ENCODE data around the gene RALGAPA2. TPM values are rescaled to one million over a fixed set of nuclear protein-coding genes. Genes with fewer than 3 reads are reported as not detected.
A peak's percentile ranks its signal among the peaks of the same experiment; 100 is the strongest.

Gene RALGAPA2
- polyA plus RNA-seq, 1 donor: 24.9 TPM

GRCh38 chr20:20404633-20405032 is 307.8 kb downstream of the RALGAPA2 start:
- DNase-seq: no peak

DNA sequence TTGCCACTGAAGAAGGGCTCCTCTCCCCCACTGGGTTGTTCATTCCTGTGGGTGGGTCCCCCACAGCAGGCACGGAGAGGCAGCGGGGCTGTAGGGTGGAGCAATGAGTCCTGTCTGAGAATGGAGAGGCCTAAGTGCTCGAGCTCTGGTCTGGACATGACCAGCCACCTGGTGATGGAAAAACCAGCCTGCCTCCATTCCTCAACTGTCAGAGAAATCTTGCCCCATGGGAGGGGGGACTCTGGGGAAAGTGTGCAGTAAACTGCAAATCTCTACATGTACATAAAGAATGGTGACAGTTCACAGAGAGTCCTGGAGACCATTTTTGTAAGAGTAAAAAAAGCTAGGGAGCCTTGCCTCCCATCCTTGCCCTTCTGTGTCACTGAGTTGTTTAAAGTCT is 310.5 kb downstream of the RALGAPA2 start:
- DNase-seq: no peak

GRCh38 chr20:20399531-20400500 is 312.6 kb downstream of the RALGAPA2 start:
- DNase-seq: peak; percentile 26

GRCh38 chr20:20398123-20398522 is 314.3 kb downstream of the RALGAPA2 start:
- no peak for DNase-seq

- no peak for DNase-seq
Measured at GRCh38 chr20:20396794-20397193, 315.6 kb downstream of the RALGAPA2 start.

GRCh38 chr20:20395903-20396568 is 316.4 kb downstream of the RALGAPA2 start:
- DNase-seq: no peak

DNA sequence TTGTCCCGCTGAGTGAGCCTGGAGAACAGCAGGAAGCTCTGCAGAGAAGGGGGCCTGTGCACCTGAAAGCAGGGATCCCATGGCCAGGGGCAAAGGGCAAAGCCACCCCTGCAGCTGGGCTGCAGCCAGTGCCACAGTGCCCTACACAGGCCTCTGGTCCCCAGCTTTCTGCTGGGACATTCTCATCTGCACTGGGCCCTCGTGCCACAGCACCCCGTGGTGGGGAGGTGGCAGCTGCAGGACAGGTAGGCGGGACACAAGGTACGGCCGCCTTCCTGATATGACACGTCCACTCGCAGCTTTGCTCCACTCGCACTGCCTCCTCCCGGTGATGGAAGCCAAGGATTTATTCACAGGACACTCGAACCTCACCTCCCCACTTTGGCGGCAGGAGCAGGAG is 317.4 kb downstream of the RALGAPA2 start:
- no peak for DNase-seq

DNA sequence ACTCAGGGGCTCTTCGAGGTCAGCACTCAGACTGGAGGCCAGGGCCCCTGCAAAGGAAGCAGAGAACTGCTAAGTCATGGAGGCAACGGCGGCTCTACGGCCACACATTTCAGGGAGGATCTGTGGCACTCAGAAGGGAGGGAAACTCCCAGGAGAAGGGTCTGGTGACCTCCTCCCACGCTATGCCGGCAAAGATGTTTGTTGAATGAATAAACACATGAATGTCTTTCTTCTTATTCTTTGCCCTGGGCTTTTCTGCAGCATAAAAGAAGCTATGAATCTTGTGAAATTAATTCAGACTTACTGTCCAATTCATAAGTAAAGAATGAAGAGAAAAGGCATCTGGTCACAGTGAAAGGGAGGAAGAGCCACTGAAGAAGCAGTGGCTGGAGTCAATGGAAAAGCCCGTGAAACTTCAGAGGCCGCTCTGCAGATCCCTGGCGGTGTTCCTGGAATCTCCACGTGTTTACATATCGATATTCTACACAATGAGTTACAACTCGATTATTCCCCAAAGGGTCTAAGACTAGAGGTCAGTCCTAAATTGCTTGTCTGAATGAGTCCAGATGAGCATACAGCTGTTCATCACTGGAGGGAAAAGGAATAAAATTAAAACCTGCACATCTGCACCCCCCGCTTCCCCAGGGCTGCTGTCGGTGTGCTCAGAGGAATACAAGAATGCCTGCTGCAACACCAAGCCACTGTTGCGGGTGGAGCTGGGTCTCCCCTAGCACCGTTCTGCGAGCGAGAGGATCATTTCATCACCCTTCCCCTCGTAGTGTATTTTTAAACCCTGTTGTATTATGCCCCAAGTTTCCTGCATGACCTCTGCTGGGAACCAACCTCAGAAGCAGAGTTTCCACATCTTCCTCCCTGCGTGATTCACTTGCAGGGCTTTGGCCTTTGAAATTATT is 319.0 kb downstream of the RALGAPA2 start:
- no peak for DNase-seq

DNA sequence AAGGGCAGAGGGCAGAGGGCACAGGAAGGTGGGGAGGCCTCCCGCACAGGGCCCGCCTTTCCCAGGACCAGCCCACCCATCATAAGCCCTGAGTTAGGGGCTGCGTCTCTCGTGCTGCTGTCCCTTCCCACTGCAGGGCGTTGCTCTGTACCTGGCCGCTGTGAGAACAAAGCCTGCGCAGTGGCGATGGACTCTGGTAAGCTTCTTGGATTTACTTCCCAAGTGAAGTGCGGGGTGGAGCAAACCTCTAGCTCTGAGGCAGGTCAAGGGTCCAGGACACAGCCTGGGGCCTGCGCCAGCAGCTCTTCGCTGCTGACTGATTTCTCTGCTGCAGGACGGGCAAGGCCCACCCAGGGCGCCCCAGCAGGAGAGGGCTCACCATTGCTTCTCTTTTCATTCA is 320.7 kb downstream of the RALGAPA2 start:
- DNase-seq: no peak

- no peak for DNase-seq
Measured at GRCh38 chr20:20391115-20391514, 321.3 kb downstream of the RALGAPA2 start.

GRCh38 chr20:20390393-20390792 is 322.1 kb downstream of the RALGAPA2 start:
- no peak for DNase-seq

DNA sequence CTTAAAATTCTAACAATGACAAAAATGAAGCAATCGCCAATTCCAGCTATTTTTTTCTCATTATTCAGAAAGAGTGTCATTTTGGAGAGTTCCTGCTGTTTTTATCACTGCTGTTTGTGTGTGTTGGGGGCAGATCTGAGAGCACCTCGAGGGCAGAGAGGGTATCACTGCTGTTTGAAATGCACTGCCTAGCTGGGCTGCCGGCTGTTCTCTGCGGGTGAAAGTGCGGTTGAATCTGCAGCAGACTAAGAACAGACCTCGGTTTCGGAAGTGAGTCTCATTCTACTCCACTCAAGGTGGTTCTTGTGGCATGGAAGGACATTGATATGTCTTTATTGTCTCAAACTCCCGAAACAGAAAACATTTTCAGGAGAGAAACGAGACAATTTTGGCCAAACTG is 326.3 kb downstream of the RALGAPA2 start:
- no peak for DNase-seq

- no peak for DNase-seq
Measured at GRCh38 chr20:20375862-20376261, 336.6 kb downstream of the RALGAPA2 start.

- DNase-seq: no peak
Measured at GRCh38 chr20:20373091-20373571, 339.3 kb downstream of the RALGAPA2 start.

GRCh38 chr20:20371681-20372080 is 340.8 kb downstream of the RALGAPA2 start:
- DNase-seq: no peak

DNA sequence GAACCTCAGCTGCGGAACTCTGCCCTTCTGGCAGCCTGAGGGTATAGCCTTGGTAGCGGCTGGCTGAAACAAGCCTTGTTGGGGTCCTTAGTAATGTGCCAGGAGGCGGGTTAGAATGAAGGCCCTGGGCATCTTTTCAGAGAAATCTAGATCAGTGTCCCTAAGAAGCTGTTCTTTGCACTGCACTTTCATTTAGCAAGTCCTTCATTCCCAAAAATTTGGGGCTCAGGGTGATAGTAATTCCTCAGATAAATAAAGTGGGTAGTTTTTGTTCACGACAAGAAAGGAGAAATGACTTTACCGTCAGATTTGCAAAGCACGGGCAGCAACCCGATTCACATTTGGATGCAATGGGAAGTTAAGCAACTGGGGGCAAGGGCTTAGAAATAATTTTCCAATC is 341.4 kb downstream of the RALGAPA2 start:
- DNase-seq: no peak

- DNase-seq: no peak
Measured at GRCh38 chr20:20370094-20370575, 342.3 kb downstream of the RALGAPA2 start.

DNA sequence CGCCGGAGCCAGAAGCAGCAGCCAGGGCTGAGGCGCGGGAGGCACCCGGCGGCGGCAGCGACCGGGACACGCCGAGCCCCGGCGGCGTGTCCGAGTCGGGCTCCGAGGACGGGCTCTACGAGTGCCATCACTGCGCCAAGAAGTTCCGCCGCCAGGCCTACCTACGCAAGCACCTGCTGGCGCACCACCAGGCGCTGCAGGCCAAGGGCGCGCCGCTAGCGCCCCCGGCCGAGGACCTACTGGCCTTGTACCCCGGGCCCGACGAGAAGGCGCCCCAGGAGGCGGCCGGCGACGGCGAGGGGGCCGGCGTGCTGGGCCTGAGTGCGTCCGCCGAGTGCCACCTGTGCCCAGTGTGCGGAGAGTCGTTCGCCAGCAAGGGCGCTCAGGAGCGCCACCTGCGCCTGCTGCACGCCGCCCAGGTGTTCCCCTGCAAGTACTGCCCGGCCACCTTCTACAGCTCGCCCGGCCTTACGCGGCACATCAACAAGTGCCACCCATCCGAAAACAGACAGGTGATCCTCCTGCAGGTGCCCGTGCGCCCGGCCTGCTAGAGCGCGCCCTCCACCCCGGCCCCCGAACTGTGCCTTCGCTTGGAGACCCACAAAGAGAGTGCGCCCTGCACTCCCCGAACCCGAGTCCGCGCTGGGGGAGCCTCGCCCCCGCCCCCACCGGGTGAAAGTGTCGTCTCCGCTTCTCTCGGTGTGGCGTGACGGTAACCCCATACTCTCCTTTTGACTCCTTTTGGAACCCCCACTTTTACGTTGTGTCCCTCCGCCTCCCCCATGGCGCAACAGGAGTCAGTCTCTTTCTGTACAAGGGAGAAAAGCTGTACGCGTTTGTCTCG is 343.0 kb downstream of the RALGAPA2 start:
- DNase-seq: no peak

GRCh38 chr20:20368418-20369249 is 343.8 kb downstream of the RALGAPA2 start:
- DNase-seq: no peak
